ENCODE results near the gene COMMD3. TPM values are rescaled to one million over a fixed set of nuclear protein-coding genes. Genes with fewer than 3 reads are reported as not detected.

The COMMD3 gene
- total and polyA plus RNA-seq, 2 donors (not counting 3 experiments of a cell fraction or from before 2014, with no cell fraction given) = 22.5 to 48.9 TPM

DNA sequence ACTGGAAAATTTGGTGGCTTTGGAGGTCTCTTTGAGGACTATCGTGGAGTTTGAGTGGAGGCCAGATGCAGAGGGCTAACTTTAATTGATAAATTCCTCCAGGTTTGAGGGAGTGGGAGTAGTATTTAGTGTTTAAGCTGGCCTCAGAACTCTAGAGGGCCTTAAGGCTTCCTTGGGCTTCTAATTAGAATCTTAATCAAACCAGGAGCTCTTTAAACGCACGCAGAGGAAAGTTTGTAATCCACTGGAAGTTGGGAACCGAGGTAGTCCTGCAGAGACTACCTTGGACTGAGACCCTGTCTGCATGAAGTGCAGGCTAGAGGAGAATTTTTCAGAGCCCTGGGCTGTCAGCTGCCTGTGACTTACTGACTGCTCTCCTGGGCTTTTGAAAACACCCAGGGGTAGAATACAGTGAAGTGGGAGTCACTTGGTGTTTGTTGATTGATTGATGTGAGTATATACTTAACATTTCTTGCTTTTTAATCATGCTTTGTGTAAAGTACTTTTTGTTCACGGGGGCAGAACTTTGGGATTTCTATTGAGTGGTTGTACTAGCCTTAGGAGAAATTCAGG, 35.0 kb downstream of the COMMD3 start:
- dilution Hi-C loops (cut with MboI; ENCODE audit: extremely low pct_ligation_motif_present, low sequenced_read_pairs) = no loop called here
- ChIA-PET POLR2A (no interaction called here), CTCF (no interaction called here)

More for the DNA sequence above, 35.0 kb downstream of the COMMD3 start:
- Histone ChIP-seq H3K4me3 (replicated peaks in 1 of 3; ENCODE audit: insufficient read depth in 1 of 3, low read depth in 1 of 3, low read length in 3 of 3) (no peak overlapping the region), H3K27ac (ENCODE audit: insufficient read depth, low read depth, low read length) (no peak overlapping the region), H3K9ac (replicated peaks; ENCODE audit: extremely low read depth, insufficient read depth, low read length) (no peak overlapping the region), H3K9me3 (replicated peaks; ENCODE audit: control insufficient read depth, insufficient read depth, low read length) (no peaks in the 10 kb centered on the region), H4K20me1 (replicated peaks; ENCODE audit: control insufficient read depth, extremely low read depth, insufficient read depth, low read length) (no peaks in the 10 kb centered on the region), H2AFZ (ENCODE audit: low read depth, low read length) (no peak overlapping the region), H3K9me1 (replicated peaks; ENCODE audit: control insufficient read depth, extremely low read depth, insufficient read depth, low read length) (no peaks in the 10 kb centered on the region), H3K27me3 (ENCODE audit: control insufficient read depth in 2 of 2, insufficient read depth in 2 of 2, low read length in 2 of 2) (peaks cover 20 to 44% of the 10 kb centered on the region in 2 experiments), H3K4me1 (ENCODE audit: control insufficient read depth, extremely low read depth, insufficient read depth, low read length) (no peaks in the 10 kb centered on the region), H3K79me2 (ENCODE audit: control insufficient read depth, insufficient read depth, low read length) (no peaks in the 10 kb centered on the region), H3K4me2 (ENCODE audit: insufficient read depth, low read length) (no peak overlapping the region), H3K36me3 (ENCODE audit: control insufficient read depth in 2 of 2, extremely low read depth in 1 of 2, insufficient read depth in 2 of 2, low read length in 2 of 2) (no peaks in the 10 kb centered on the region)
- FAIRE-seq (no peak), DNase-seq (ENCODE audit: low read depth, low spot score) (no peak)
- intact Hi-C loops (cut with micrococcal nuclease) = no loop called here
- BruUV-seq (replicated peaks) = no TSS peak
- TF ChIP-seq EZH2 (IDR thresholded peaks at IDR 0.05; ENCODE audit: borderline replicate concordance, low read depth, low read length, severe bottlenecking) (no peak), POLR2A (IDR thresholded peaks at IDR 0.05; ENCODE audit: low read depth, low read length) (no peak), MYC (IDR thresholded peaks at IDR 0.05; ENCODE audit: low read depth, low read length) (no peak), MAX (IDR thresholded peaks at IDR 0.05; ENCODE audit: insufficient read depth, insufficient read length) (no peak), JUN (IDR thresholded peaks at IDR 0.05; ENCODE audit: borderline replicate concordance, insufficient read depth, insufficient read length, low read depth) (no peak), GATA2 (IDR thresholded peaks at IDR 0.05; ENCODE audit: insufficient read depth, insufficient read length, low read depth, low read length) (no peak), POLR2AphosphoS5 (IDR thresholded peaks at IDR 0.05; ENCODE audit: insufficient read depth, low read depth, low read length) (no peak), FOS (IDR thresholded peaks at IDR 0.05; ENCODE audit: borderline replicate concordance, insufficient read depth, low read length) (no peak)
- TF ChIP-seq, protein P1, sequence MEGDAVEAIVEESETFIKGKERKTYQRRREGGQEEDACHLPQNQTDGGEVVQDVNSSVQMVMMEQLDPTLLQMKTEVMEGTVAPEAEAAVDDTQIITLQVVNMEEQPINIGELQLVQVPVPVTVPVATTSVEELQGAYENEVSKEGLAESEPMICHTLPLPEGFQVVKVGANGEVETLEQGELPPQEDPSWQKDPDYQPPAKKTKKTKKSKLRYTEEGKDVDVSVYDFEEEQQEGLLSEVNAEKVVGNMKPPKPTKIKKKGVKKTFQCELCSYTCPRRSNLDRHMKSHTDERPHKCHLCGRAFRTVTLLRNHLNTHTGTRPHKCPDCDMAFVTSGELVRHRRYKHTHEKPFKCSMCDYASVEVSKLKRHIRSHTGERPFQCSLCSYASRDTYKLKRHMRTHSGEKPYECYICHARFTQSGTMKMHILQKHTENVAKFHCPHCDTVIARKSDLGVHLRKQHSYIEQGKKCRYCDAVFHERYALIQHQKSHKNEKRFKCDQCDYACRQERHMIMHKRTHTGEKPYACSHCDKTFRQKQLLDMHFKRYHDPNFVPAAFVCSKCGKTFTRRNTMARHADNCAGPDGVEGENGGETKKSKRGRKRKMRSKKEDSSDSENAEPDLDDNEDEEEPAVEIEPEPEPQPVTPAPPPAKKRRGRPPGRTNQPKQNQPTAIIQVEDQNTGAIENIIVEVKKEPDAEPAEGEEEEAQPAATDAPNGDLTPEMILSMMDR (IDR thresholded peaks at IDR 0.05; ENCODE audit: extremely low read depth in 1 of 2, insufficient read depth in 1 of 2, low read depth in 1 of 2, low read length in 2 of 2) = no peak

Measured in endothelial cell of umbilical vein (primary cell).